ENCODE measurements around the gene AGAP2. TPM values are rescaled to one million over a fixed set of nuclear protein-coding genes. Genes with fewer than 3 reads are reported as not detected.
A peak's percentile ranks its signal among the peaks of the same experiment; 100 is the strongest.

AGAP2 gene
- total and polyA plus RNA-seq, 2 of the 13 experiments (the other 11 are each of a cell fraction or from before 2014, with no cell fraction given) = 0.38 to 0.45 TPM

GRCh38 chr12:57744777-57745484 lies 6.4 kb upstream of the AGAP2 start, which contains the start of gene TSPAN31 (continued):
- TF ChIP-seq ZNF639 (CRISPR knock-in tag; conservative IDR thresholded peaks at IDR 0.05) (no peak), DNMT3B (CRISPR knock-in tag; conservative IDR thresholded peaks at IDR 0.05) (no peak), HMG20B (CRISPR knock-in tag; conservative IDR thresholded peaks at IDR 0.05) (no peak), ZFP62 (CRISPR knock-in tag; IDR thresholded peaks at IDR 0.05) (no peak), ZNF816 (CRISPR knock-in tag; IDR thresholded peaks at IDR 0.05; ENCODE audit: borderline replicate concordance) (no peak), STAT6 (CRISPR knock-in tag; IDR thresholded peaks at IDR 0.05; ENCODE audit: borderline replicate concordance) (no peak), TRIM24 (CRISPR knock-in tag; IDR thresholded peaks at IDR 0.05) (no peak), NKX3-1 (CRISPR knock-in tag; IDR thresholded peaks at IDR 0.05) (no peak), ATAD3A (CRISPR knock-in tag; IDR thresholded peaks at IDR 0.05) (no peak), ZBTB42 (CRISPR knock-in tag; IDR thresholded peaks at IDR 0.05) (no peak), CREB3 (CRISPR knock-in tag; IDR thresholded peaks at IDR 0.05) (no peak), ZNF33A (CRISPR knock-in tag; IDR thresholded peaks at IDR 0.05; ENCODE audit: borderline replicate concordance) (no peak), ZNF530 (CRISPR knock-in tag; IDR thresholded peaks at IDR 0.05; ENCODE audit: low read depth) (no peak), ZNF274 (CRISPR knock-in tag; IDR thresholded peaks at IDR 0.05) (no peak), BORCS8-MEF2B (CRISPR knock-in tag; IDR thresholded peaks at IDR 0.05) (no peak), IKZF4 (CRISPR knock-in tag; IDR thresholded peaks at IDR 0.05; ENCODE audit: borderline replicate concordance, low read depth, not compliant biosample characterization) (no peak), ZBED4 (CRISPR knock-in tag; IDR thresholded peaks at IDR 0.05; ENCODE audit: borderline replicate concordance) (no peak), FOXM1 (CRISPR knock-in tag; IDR thresholded peaks at IDR 0.05) (no peak), NCOA2 (CRISPR knock-in tag; IDR thresholded peaks at IDR 0.05) (0 out of 2 replicates have a peak, but pooled peaks have one; percentile 9)
